ENCODE results near the gene CDK5RAP2.

The CDK5RAP2 gene

GRCh38 chr9:120348951-120349429, 231.0 kb downstream of the CDK5RAP2 start:
- no peak for DNase-seq (ENCODE audit: low read depth)

DNA sequence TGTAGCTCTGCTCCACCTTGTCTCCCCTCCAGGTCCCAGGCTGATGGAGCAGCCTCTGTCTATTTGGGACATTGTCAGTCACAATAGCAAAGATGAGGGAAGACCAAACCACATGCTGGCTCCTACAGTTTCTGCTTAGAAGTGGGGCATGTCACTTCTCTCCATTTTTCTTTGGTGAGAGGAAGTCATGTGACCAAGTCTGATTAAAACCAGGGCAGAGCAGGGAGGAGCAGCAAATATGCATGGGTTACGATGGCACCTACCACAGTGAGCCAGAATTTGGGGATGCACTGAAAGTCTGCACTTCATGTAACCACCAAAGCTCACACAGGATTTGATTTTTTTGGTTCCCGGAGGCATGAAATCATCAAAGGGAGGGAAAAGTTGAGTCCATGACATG, 234.6 kb downstream of the CDK5RAP2 start:
- DNase-seq (ENCODE audit: low read depth), result no peak

- DNase-seq (ENCODE audit: low read depth), result peak; percentile 73
These were observed 235.7 kb downstream of the CDK5RAP2 start for GRCh38 chr9:120344230-120344629.

- no peak for DNase-seq (ENCODE audit: low read depth)
These were observed 236.6 kb downstream of the CDK5RAP2 start for GRCh38 chr9:120343416-120343815.

All from HS-5 (cell line).